ENCODE results near the gene PRSS8.

PRSS8 gene

GRCh38 chr16:31083556-31083955, 52.0 kb downstream of the PRSS8 start:
- FAIRE-seq, result no peak
- DNase-seq (ENCODE audit: low spot score), result no peak

GRCh38 chr16:31083081-31083480, 52.4 kb downstream of the PRSS8 start:
- FAIRE-seq (no peak), DNase-seq (ENCODE audit: low spot score) (no peak)

GRCh38 chr16:31082368-31083045, 53.0 kb downstream of the PRSS8 start:
- DNase-seq (ENCODE audit: low spot score), result no peak
- FAIRE-seq, result no peak
